GM13976 (cell line): ENCODE results near the gene DVL1.
A peak's percentile ranks its signal among the peaks of the same experiment; 100 is the strongest.

Experiments
- DNase-seq: peaks from one replicate; pipeline ENCODE4 v3.0.0; 2012; ENCODE audit warnings: low spot score
- in situ Hi-C: fragments of 300-500 bp; cut with MboI; formaldehyde crosslinking; loops from one replicate; pipeline ENCODE4 v1.12.0; 2022; ENCODE audit warnings: low sequenced_read_pairs, mixed read lengths, inconsistent platforms; ENCODE audit not compliant: unreplicated experiment
- TF ChIP-seq, protein P1 (sequence below): IDR thresholded peaks from 2 replicates; pipeline ENCODE4 v1.5.1; 2012; ENCODE audit warnings: borderline replicate concordance, mild to moderate bottlenecking; ENCODE audit not compliant: insufficient read depth; ENCODE audit errors: extremely low read depth, missing control alignments, control extremely low read depth

The DVL1 gene

GRCh38 chr1:1309251-1310108, 39.7 kb downstream of the DVL1 start:
- TF ChIP-seq, protein P1, sequence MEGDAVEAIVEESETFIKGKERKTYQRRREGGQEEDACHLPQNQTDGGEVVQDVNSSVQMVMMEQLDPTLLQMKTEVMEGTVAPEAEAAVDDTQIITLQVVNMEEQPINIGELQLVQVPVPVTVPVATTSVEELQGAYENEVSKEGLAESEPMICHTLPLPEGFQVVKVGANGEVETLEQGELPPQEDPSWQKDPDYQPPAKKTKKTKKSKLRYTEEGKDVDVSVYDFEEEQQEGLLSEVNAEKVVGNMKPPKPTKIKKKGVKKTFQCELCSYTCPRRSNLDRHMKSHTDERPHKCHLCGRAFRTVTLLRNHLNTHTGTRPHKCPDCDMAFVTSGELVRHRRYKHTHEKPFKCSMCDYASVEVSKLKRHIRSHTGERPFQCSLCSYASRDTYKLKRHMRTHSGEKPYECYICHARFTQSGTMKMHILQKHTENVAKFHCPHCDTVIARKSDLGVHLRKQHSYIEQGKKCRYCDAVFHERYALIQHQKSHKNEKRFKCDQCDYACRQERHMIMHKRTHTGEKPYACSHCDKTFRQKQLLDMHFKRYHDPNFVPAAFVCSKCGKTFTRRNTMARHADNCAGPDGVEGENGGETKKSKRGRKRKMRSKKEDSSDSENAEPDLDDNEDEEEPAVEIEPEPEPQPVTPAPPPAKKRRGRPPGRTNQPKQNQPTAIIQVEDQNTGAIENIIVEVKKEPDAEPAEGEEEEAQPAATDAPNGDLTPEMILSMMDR: no peak
- in situ Hi-C loops: no loop called here
- no peak for DNase-seq

- in situ Hi-C loops: no loop called here
- DNase-seq: no peak
- TF ChIP-seq, protein P1: no peak
These were observed 40.4 kb downstream of the DVL1 start for GRCh38 chr1:1308756-1309250.

- TF ChIP-seq, protein P1: no peak
- in situ Hi-C loops: no loop called here
- peak; percentile 99 for DNase-seq
These were observed 41.1 kb downstream of the DVL1 start, which contains the start of the genes ACAP3 and PUSL1 for GRCh38 chr1:1307923-1308755. TSS of gene ACAP3 (minus strand) at chr1:1307930. CDS start at chr1:1307815, 115 bp downstream. TSS of gene PUSL1 (plus strand) at chr1:1308597. CDS start at chr1:1308644, 47 bp downstream.

GRCh38 chr1:1307261-1307922, 41.8 kb downstream of the DVL1 start:
- in situ Hi-C loops: no loop called here
- TF ChIP-seq, protein P1: no peak

DNA sequence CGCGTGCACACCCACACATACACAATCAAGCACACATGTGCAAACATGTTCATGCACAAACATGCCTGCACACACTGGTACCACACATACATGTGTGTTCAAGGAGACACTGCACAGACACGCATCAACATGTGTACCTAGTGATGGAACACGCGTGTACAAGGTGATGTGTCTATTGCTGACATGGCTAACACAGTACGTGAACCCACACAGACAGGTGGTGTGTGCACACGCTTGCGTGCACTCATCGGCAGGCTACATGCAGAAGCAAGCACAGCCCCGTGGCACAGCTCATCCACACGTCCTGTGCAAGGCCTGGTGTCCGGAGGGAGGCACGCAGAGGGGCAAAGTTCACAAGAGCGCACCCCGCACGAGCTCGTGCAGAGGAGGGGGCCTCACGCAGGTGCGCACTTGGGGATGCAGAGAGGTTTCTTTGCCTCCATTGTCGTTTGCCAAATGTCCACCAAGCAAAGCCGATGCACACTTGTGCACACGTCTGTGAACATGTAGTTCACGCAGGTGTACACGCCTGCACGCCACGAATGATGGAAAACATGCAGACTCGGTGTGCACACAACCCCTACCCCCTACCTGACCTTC, 42.5 kb downstream of the DVL1 start:
- DNase-seq: no peak
- TF ChIP-seq, protein P1: no peak
- in situ Hi-C loops: no loop called here

More at GRCh38 chr1:1307261-1307922, 41.8 kb downstream of the DVL1 start:
- DNase-seq: no peak
